Measurements from ENCODE around the gene PPP1R3A. TPM values are rescaled to one million over a fixed set of nuclear protein-coding genes. Genes with fewer than 3 reads are reported as not detected.

Gene PPP1R3A
- total and polyA plus RNA-seq, 2 donors (not counting 1 experiment from before 2014, with no cell fraction given), result not detected

GRCh38 chr7:113835367-113835766 lies 83.4 kb downstream of the PPP1R3A start:
- H3K4me3 ChIP-seq (replicated peaks in 1 of 4; ENCODE audit: control extremely low read depth in 1 of 4, insufficient read depth in 1 of 4, low read depth in 3 of 4, low read length in 4 of 4), result no peak overlapping the region
- H3K9me3 ChIP-seq (ENCODE audit: control insufficient read depth, insufficient read depth, low read depth, low read length), result no peaks in the 10 kb centered on the region
- H2AFZ ChIP-seq (ENCODE audit: low read length), result no peak overlapping the region
- no peaks in the 10 kb centered on the region for H4K20me1 ChIP-seq (ENCODE audit: control insufficient read depth, extremely low read depth, insufficient read depth, low read length)
- H3K27ac ChIP-seq (ENCODE audit: insufficient read depth, low read length), result no peak overlapping the region
- TF ChIP-seq, protein P1, sequence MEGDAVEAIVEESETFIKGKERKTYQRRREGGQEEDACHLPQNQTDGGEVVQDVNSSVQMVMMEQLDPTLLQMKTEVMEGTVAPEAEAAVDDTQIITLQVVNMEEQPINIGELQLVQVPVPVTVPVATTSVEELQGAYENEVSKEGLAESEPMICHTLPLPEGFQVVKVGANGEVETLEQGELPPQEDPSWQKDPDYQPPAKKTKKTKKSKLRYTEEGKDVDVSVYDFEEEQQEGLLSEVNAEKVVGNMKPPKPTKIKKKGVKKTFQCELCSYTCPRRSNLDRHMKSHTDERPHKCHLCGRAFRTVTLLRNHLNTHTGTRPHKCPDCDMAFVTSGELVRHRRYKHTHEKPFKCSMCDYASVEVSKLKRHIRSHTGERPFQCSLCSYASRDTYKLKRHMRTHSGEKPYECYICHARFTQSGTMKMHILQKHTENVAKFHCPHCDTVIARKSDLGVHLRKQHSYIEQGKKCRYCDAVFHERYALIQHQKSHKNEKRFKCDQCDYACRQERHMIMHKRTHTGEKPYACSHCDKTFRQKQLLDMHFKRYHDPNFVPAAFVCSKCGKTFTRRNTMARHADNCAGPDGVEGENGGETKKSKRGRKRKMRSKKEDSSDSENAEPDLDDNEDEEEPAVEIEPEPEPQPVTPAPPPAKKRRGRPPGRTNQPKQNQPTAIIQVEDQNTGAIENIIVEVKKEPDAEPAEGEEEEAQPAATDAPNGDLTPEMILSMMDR (conservative IDR thresholded peaks at IDR 0.05 in 1 of 2, IDR thresholded peaks at IDR 0.05 in 1 of 2; ENCODE audit: low read depth in 1 of 2, low read length in 2 of 2), result no peak
- TF ChIP-seq EZH2 (IDR thresholded peaks at IDR 0.05; ENCODE audit: low read length, missing control alignments), result no peak
- H3K4me1 ChIP-seq (ENCODE audit: control insufficient read depth, extremely low read depth, insufficient read depth, low read length), result no peaks in the 10 kb centered on the region
- H3K27me3 ChIP-seq (ENCODE audit: control insufficient read depth, insufficient read depth, low read length), result no peaks in the 10 kb centered on the region
- H3K9ac ChIP-seq (ENCODE audit: insufficient read depth, low read length), result no peak overlapping the region
- H3K36me3 ChIP-seq (ENCODE audit: control insufficient read depth, insufficient read depth, low read length), result no peaks in the 10 kb centered on the region
- H3K4me2 ChIP-seq (ENCODE audit: extremely low read depth, insufficient read depth, low read length), result no peak overlapping the region
- DNase-seq (ENCODE audit: low read depth in 2 of 2), result no peak
- H3K79me2 ChIP-seq (ENCODE audit: control insufficient read depth, insufficient read depth, low read length), result no peaks in the 10 kb centered on the region

DNA sequence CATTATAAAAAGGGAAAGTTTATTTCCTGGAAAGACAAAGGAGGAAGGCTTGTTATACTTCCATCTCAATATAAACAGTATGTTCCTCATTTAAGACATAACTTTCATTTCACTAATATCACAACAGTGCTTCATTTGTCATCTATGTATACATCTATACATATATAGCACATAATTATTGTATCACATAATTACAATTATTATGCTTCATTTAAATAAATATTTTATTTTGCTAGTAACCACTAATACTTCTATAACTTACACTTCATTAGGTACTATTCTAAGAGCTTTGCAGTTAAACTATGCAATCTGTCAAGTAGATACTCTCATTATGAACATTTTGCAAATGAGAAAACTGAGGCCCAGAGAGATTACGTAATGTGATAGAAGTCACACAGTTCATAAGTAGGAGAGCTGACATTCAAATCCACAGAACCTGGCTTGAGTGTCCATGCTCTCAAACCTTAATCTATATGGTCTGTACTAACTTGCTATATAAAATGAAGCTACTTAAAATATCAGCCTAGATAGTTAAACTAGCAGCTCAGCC lies 86.5 kb downstream of the PPP1R3A start:
- no peak overlapping the region for H3K9ac ChIP-seq (ENCODE audit: insufficient read depth, low read length)
- no peak overlapping the region for H3K4me3 ChIP-seq (replicated peaks in 1 of 4; ENCODE audit: control extremely low read depth in 1 of 4, insufficient read depth in 1 of 4, low read depth in 3 of 4, low read length in 4 of 4)
- H4K20me1 ChIP-seq (ENCODE audit: control insufficient read depth, extremely low read depth, insufficient read depth, low read length), result no peaks in the 10 kb centered on the region
- H3K9me3 ChIP-seq (ENCODE audit: control insufficient read depth, insufficient read depth, low read depth, low read length), result no peaks in the 10 kb centered on the region
- H3K36me3 ChIP-seq (ENCODE audit: control insufficient read depth, insufficient read depth, low read length), result no peaks in the 10 kb centered on the region
- no peaks in the 10 kb centered on the region for H3K79me2 ChIP-seq (ENCODE audit: control insufficient read depth, insufficient read depth, low read length)
- H2AFZ ChIP-seq (ENCODE audit: low read length), result no peak overlapping the region
- H3K4me1 ChIP-seq (ENCODE audit: control insufficient read depth, extremely low read depth, insufficient read depth, low read length), result no peaks in the 10 kb centered on the region
- no peaks in the 10 kb centered on the region for H3K27me3 ChIP-seq (ENCODE audit: control insufficient read depth, insufficient read depth, low read length)
- H3K4me2 ChIP-seq (ENCODE audit: extremely low read depth, insufficient read depth, low read length), result no peak overlapping the region
- no peak for DNase-seq (ENCODE audit: low read depth in 2 of 2)
- TF ChIP-seq, protein P1 (conservative IDR thresholded peaks at IDR 0.05 in 1 of 2, IDR thresholded peaks at IDR 0.05 in 1 of 2; ENCODE audit: low read depth in 1 of 2, low read length in 2 of 2), result no peak
- TF ChIP-seq EZH2 (IDR thresholded peaks at IDR 0.05; ENCODE audit: low read length, missing control alignments), result no peak
- H3K27ac ChIP-seq (ENCODE audit: insufficient read depth, low read length), result no peak overlapping the region

DNA sequence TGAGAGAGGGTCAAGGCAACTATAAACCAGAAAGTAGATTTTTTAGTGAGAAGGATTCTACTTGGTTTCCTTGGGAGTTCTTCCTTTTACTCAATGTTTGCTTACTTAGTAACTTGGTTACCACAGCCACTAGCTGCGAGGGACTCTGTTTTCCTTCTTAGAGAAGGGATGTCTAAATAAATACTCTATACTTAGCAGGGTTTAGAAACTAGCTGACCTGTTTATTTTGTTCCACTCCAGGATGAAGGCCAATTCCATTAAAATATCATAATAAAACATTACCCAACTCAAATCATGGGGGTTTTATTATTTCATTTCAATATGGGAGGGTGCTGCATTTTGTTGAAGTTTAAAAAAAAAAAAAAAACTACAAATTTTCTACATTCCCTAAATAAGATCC lies 87.3 kb downstream of the PPP1R3A start:
- Histone ChIP-seq H3K27ac (ENCODE audit: insufficient read depth, low read length) (no peak overlapping the region), H2AFZ (ENCODE audit: low read length) (no peak overlapping the region), H3K4me1 (ENCODE audit: control insufficient read depth, extremely low read depth, insufficient read depth, low read length) (no peaks in the 10 kb centered on the region), H3K9ac (ENCODE audit: insufficient read depth, low read length) (no peak overlapping the region), H3K4me2 (ENCODE audit: extremely low read depth, insufficient read depth, low read length) (no peak overlapping the region), H3K4me3 (replicated peaks in 1 of 4; ENCODE audit: control extremely low read depth in 1 of 4, insufficient read depth in 1 of 4, low read depth in 3 of 4, low read length in 4 of 4) (no peak overlapping the region), H3K27me3 (ENCODE audit: control insufficient read depth, insufficient read depth, low read length) (no peaks in the 10 kb centered on the region), H3K36me3 (ENCODE audit: control insufficient read depth, insufficient read depth, low read length) (no peaks in the 10 kb centered on the region), H3K79me2 (ENCODE audit: control insufficient read depth, insufficient read depth, low read length) (no peaks in the 10 kb centered on the region), H4K20me1 (ENCODE audit: control insufficient read depth, extremely low read depth, insufficient read depth, low read length) (no peaks in the 10 kb centered on the region), H3K9me3 (ENCODE audit: control insufficient read depth, insufficient read depth, low read depth, low read length) (no peaks in the 10 kb centered on the region)
- TF ChIP-seq, protein P1 (conservative IDR thresholded peaks at IDR 0.05 in 1 of 2, IDR thresholded peaks at IDR 0.05 in 1 of 2; ENCODE audit: low read depth in 1 of 2, low read length in 2 of 2), result no peak
- DNase-seq (ENCODE audit: low read depth in 2 of 2), result peak in 1 of 2 donors; percentile 66
